GM19467 (cell line): Measurements from ENCODE around the gene RHOV.

Source experiments
- ATAC-seq: cut with Tn5 transposase; IDR thresholded peaks from one replicate; pipeline ENCODE4 v1.9.1; 2021; ENCODE audit warnings: mild to moderate bottlenecking, moderate library complexity; ENCODE audit not compliant: unreplicated experiment

Gene RHOV

GRCh38 chr15:40846841-40847222, 27.2 kb downstream of the RHOV start:
- ATAC-seq, result no peak

DNA sequence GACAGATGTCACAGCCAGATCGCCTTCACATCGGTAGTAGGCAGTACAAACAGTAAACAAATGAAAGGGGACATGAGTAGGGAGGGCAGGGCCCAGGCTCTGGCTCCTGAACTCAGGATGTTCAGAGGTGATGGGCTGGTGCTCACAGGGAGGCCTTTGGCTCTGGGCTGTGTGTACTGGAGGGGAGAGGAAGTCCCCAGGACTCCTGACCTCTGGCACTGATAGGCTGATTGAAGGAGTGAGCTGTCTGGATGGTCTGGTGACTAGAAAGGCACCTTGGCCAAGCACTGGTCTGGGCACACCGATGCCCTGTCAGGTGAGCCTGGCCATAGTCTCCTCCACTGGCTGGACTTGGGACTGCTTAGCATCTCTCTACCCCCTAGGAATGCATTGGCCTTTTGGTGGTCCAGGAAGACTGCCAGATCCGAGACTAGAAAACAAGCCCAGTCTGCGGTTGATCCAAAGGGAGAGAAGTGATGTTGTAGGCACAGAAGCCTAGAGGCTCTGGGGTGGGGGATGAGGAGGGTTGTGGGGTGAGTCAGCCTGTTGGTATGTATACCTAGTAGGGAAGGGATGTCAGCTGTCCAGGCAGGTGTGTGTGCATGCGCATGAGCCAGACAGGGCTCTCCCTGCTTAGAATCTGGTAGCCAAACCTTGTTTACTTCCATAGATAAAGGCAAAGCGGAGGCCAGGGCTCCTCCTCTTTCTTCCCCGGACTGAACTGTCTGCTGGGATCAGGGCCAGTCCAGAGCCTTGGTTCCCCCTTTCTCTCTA, 28.3 kb downstream of the RHOV start:
- no peak for ATAC-seq

GRCh38 chr15:40845036-40845435, 29.0 kb downstream of the RHOV start:
- no peak for ATAC-seq

DNA sequence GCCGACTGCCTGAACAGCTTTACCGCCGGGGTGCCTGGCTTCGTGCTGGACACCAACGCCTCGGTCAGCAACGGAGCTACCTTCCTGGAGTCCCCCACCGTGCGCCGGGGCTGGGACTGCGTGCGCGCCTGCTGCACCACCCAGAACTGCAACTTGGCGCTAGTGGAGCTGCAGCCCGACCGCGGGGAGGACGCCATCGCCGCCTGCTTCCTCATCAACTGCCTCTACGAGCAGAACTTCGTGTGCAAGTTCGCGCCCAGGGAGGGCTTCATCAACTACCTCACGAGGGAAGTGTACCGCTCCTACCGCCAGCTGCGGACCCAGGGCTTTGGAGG, 29.4 kb downstream of the RHOV start:
- no peak for ATAC-seq

- no peak for ATAC-seq
Measured at GRCh38 chr15:40843885-40844695, 29.9 kb downstream of the RHOV start, which contains the start of gene SPINT1. SPINT1 (plus strand) TSS chr15:40844048; CDS start chr15:40844555, 507 bp downstream.

GRCh38 chr15:40843261-40843884, 30.7 kb downstream of the RHOV start:
- no peak for ATAC-seq

DNA sequence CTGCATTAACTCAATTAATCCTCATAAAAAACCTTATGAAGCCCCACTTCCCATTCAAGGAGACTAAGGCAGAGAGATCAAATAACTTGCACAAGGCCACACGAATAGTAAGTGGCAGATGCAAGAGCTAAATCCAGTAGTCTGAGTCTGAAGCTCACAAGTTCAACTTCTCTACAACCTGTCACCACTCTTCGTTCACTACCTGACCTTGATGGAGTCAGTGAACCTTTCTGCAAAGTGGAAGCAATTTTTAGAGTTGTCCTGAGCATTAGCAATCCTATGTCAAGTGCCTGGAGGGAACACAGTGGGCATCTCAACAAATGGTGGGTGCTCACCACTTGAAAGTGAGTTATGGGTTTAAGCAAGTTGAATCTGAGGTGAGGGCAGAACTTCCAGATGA, 32.3 kb downstream of the RHOV start:
- no peak for ATAC-seq

GRCh38 chr15:40838756-40839155, 35.3 kb downstream of the RHOV start:
- no peak for ATAC-seq

- no peak for ATAC-seq
Measured at GRCh38 chr15:40836020-40836419, 38.0 kb downstream of the RHOV start.

DNA sequence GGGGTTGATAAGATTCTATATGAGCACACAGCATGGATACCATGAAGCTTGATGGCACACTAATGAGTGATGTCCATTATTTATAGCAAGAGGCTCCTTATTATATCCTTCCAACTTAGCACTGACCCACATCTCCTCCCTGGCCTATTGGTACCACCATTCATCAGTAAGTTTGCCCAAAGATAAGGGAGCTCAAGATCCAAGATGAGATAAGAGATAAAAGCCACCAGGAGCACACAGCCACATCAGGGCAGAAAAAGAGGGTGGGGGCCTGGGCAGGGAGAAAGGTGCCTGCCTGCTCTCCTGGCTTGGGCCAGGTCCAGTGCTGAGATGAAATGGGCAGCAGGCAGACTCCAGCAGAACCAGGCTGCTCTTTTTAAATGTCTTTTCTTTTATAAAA, 41.1 kb downstream of the RHOV start:
- ATAC-seq, result no peak

GRCh38 chr15:40831861-40832260, 42.2 kb downstream of the RHOV start:
- no peak for ATAC-seq

- ATAC-seq, result no peak
Measured at GRCh38 chr15:40830884-40831283, 43.1 kb downstream of the RHOV start.

DNA sequence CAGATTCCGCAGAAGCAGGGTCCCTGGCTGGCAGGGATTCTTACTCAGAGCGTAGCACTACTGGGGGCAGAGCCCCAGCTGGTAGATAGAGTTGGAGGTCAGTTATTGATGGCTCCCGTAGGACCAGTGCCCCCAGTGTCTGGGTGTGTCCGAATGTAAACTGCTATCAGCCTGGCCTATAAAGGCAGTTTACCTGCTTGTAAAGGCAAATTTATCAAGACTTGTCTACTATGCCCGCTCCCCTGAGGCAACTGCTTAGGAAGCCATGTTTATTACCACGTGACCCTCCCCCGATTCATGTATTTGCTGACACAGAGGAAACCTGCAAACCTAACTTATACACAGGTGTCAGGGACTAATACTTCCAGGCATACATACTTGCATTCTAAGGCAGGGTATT, 44.9 kb downstream of the RHOV start:
- no peak for ATAC-seq

GRCh38 chr15:40828447-40829036, 45.5 kb downstream of the RHOV start, which contains the start of gene PPP1R14D:
PPP1R14D (minus strand) TSS chr15:40828708; CDS start chr15:40828641, 67 bp downstream.
- no peak for ATAC-seq

DNA sequence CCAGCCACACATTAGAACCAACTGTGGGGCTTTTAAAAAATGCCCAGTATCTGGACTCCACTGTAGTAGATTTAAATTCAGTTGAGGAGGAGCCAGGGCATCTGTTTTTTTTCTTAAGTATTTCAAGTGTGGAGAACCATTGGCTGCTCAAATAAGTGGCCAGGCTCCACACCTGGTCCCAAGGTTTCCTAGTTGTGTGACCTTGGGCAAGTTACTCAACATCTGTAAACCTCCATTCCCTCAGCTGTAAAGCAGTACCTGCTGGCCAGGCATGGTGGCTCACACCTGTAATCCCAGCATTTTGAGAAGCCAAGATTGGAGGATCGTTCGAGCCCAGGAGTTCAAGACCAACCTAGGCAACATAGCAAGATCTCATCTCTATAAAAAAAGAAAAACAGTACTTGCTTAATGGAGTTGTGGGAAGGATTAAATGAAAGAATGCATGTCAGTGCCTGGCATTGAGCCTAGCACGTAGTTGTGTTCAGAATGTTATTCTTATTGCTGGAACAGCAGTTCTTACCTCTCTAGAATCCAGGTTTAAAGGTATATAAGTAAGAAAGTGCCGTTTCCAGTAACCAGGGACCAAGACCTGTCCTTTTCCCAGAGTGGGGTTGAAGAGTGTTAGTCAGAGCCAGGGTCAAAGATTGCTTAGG, 47.5 kb downstream of the RHOV start:
- no peak for ATAC-seq

- no peak for ATAC-seq
Measured at GRCh38 chr15:40825661-40826422, 48.2 kb downstream of the RHOV start.

GRCh38 chr15:40823572-40824343, 50.3 kb downstream of the RHOV start:
- no peak for ATAC-seq
